HepG2 (cell line): ENCODE data around the gene SMYD2. TPM values are rescaled to one million over a fixed set of nuclear protein-coding genes. Genes with fewer than 3 reads are reported as not detected.

Experiments used
- KDM4B ChIP-seq: sonication (generic); formaldehyde crosslinking; IDR thresholded peaks from 2 replicates; pipeline ENCODE4 v1.4.0; 2020; ENCODE audit warnings: missing genetic modification reagents
- KLF11 ChIP-seq: IDR thresholded peaks from 2 replicates; pipeline ENCODE4 v1.6.1; 2016; ENCODE audit warnings: missing compliant biosample characterization
- MEIS1 ChIP-seq: sonication (generic); formaldehyde crosslinking; IDR thresholded peaks from 2 replicates; pipeline ENCODE4 v1.9.0; 2021; ENCODE audit warnings: mild to moderate bottlenecking, missing genetic modification reagents, moderate library complexity, borderline replicate concordance
- PHF8 ChIP-seq: sonication (generic); formaldehyde crosslinking; IDR thresholded peaks from 2 replicates; pipeline ENCODE4 v1.5.0; 2020; ENCODE audit warnings: missing genetic modification reagents
- PRMT3 ChIP-seq: sonication (generic); formaldehyde crosslinking; IDR thresholded peaks from 2 replicates; pipeline ENCODE4 v1.8.1; 2022; ENCODE audit warnings: low read depth, mild to moderate bottlenecking, moderate library complexity, missing genetic modification reagents, borderline replicate concordance
- SYNCRIP ChIP-seq: fragments of 200-400 bp; formaldehyde crosslinking; IDR thresholded peaks from 2 replicates; pipeline ENCODE4 v1.6.1; 2018; ENCODE audit warnings: mild to moderate bottlenecking, low read depth, low read length; ENCODE audit not compliant: insufficient read depth
- TCF7 ChIP-seq: sonication (generic); IDR thresholded peaks from 2 replicates; pipeline ENCODE4 v1.6.1; 2016; ENCODE audit warnings: antibody characterized with exemption, low read depth
- ZFAT ChIP-seq: sonication (generic); formaldehyde crosslinking; conservative IDR thresholded peaks from 2 replicates; pipeline ENCODE4 v1.8.1; 2023; ENCODE audit warnings: missing genetic modification reagents, inconsistent platforms
- ZFX ChIP-seq: sonication (generic); formaldehyde crosslinking; IDR thresholded peaks from 2 replicates; pipeline ENCODE4 v1.4.0; 2020; ENCODE audit warnings: mild to moderate bottlenecking, low read depth, missing genetic modification reagents, moderate library complexity
- ZFYVE20 ChIP-seq: sonication (generic); formaldehyde crosslinking; IDR thresholded peaks from 2 replicates; pipeline ENCODE4 v1.8.0; 2023; ENCODE audit warnings: low read depth, mild to moderate bottlenecking, moderate library complexity, missing genetic modification reagents, borderline replicate concordance
- ZNF317 ChIP-seq: sonication (generic); formaldehyde crosslinking; IDR thresholded peaks from 2 replicates; pipeline ENCODE4 v1.5.0; 2020; ENCODE audit warnings: mild to moderate bottlenecking, missing genetic modification reagents
- ZNF367 ChIP-seq: sonication (generic); formaldehyde crosslinking; IDR thresholded peaks from 2 replicates; pipeline ENCODE4 v1.4.0; 2020; ENCODE audit warnings: missing genetic modification reagents, borderline replicate concordance
- ZNF572 ChIP-seq: sonication (generic); formaldehyde crosslinking; IDR thresholded peaks from 2 replicates; pipeline ENCODE4 v1.5.1; 2020; ENCODE audit warnings: mild to moderate bottlenecking, missing genetic modification reagents
- ZSCAN31 ChIP-seq: sonication (generic); formaldehyde crosslinking; IDR thresholded peaks from 2 replicates; pipeline ENCODE4 v1.5.0; 2020; ENCODE audit warnings: low read depth, mild to moderate bottlenecking, missing genetic modification reagents
- polyA plus RNA-seq, 8 experiments: library from polyadenylated mRNA; depleted of rRNA in 3 of 8; stranded (reverse) in 7 of 8; unstranded in 1 of 8; fragments of >200 nt; fragmentation: Illumina TruSeq in 4 of 8; extraction: Trizol in 4 of 8; gene quantifications; 2 replicates each; pipeline versions ENCODE4 v1.2.1 to v1.2.3, GENCODE V29; 2011 to 2016; ENCODE audit warnings: low read depth in 4 of 8, missing spikeins in 1 of 8, mixed read lengths in 1 of 8; ENCODE audit not compliant: insufficient read depth in 1 of 8
- total RNA-seq, 5 experiments: library from RNA; depleted of rRNA; stranded (reverse); fragments of >200 nt; fragmentation: Illumina TruSeq; extraction: Trizol; gene quantifications; 2 replicates each; pipeline ENCODE4 v1.2.3, GENCODE V29; 2016; ENCODE audit warnings: low read depth in 1 of 5
- TF ChIP-seq, protein P1 (sequence below): IDR thresholded peaks from 2 replicates; pipeline ENCODE4 v1.6.1; 2012; ENCODE audit warnings: low read length, improper control_type of control experiment
- TF ChIP-seq, protein P2 (sequence below): sonication (generic); formaldehyde crosslinking; IDR thresholded peaks from 2 replicates; pipeline ENCODE4 v1.5.0; 2020; ENCODE audit warnings: mild to moderate bottlenecking, missing genetic modification reagents, borderline replicate concordance
- TF ChIP-seq, protein P3 (sequence below): sonication (generic); formaldehyde crosslinking; IDR thresholded peaks from 2 replicates; pipeline ENCODE4 v1.5.0; 2020; ENCODE audit warnings: mild to moderate bottlenecking, low read depth, missing genetic modification reagents, borderline replicate concordance

Gene SMYD2
- total and polyA plus RNA-seq, 2 of the 13 experiments (the other 11 are each of a cell fraction or from before 2014, with no cell fraction given) = 72.7 to 139 TPM

DNA sequence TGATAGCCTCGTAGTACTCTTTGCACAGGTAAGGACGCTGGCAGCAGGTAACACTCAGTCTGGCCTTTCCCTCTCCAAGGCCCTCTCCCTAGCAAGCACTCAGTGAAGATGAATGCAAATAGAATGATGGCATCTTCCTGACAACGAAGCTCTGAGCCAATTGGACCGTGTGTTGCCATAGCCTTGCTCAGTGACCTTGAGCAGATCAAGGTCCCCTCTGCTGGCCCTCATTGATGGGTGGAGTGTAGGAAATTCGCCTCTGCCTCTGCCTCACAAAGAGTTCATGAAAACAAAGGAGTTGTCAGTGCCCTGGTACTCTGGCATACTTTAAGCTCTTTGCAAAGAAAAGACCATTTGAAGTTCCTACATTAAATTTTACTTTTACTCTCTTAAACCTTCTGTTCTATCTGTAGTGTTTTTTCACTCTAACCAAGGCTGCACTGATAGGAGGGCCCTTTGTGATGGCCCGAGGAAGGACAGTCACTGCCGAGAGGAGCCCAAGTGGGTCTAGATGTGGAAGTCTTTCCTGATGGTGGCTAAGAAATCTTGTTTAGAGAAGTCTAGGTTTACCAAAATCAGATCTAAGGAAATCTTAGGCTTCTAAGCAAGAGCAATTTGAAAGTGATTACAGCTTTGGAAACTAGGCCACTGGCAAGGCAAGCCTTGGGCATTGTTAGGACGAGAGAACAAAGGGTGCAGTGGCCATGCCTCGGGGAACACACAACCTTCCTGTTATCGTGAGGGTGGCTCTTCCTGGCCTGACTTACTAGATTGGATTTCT, 38.2 kb downstream of the SMYD2 start (continued):
- no peak for TF ChIP-seq KDM4B
- TF ChIP-seq PRMT3 (CRISPR knock-in tag) = no peak
- TF ChIP-seq TCF7 = no peak
- TF ChIP-seq, protein P1, sequence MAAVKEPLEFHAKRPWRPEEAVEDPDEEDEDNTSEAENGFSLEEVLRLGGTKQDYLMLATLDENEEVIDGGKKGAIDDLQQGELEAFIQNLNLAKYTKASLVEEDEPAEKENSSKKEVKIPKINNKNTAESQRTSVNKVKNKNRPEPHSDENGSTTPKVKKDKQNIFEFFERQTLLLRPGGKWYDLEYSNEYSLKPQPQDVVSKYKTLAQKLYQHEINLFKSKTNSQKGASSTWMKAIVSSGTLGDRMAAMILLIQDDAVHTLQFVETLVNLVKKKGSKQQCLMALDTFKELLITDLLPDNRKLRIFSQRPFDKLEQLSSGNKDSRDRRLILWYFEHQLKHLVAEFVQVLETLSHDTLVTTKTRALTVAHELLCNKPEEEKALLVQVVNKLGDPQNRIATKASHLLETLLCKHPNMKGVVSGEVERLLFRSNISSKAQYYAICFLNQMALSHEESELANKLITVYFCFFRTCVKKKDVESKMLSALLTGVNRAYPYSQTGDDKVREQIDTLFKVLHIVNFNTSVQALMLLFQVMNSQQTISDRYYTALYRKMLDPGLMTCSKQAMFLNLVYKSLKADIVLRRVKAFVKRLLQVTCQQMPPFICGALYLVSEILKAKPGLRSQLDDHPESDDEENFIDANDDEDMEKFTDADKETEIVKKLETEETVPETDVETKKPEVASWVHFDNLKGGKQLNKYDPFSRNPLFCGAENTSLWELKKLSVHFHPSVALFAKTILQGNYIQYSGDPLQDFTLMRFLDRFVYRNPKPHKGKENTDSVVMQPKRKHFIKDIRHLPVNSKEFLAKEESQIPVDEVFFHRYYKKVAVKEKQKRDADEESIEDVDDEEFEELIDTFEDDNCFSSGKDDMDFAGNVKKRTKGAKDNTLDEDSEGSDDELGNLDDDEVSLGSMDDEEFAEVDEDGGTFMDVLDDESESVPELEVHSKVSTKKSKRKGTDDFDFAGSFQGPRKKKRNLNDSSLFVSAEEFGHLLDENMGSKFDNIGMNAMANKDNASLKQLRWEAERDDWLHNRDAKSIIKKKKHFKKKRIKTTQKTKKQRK = no peak
- no peak for TF ChIP-seq ZNF572 (CRISPR knock-in tag)
- no peak for TF ChIP-seq ZFAT (CRISPR knock-in tag)
- TF ChIP-seq ZNF317 (CRISPR knock-in tag) = peak; percentile 41; the same call in 1 of the 2 replicates
- TF ChIP-seq, protein P2, sequence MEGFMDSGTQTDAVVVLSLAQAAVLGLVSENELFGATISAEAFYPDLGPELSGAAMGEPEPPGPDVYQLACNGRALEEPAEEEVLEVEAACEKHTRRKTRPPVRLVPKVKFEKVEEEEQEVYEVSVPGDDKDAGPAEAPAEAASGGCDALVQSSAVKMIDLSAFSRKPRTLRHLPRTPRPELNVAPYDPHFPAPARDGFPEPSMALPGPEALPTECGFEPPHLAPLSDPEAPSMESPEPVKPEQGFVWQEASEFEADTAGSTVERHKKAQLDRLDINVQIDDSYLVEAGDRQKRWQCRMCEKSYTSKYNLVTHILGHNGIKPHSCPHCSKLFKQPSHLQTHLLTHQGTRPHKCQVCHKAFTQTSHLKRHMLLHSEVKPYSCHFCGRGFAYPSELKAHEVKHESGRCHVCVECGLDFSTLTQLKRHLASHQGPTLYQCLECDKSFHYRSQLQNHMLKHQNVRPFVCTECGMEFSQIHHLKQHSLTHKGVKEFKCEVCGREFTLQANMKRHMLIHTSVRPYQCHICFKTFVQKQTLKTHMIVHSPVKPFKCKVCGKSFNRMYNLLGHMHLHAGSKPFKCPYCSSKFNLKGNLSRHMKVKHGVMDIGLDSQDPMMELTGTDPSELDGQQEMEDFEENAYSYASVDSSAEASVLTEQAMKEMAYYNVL = 0 out of 2 replicates have a peak, but pooled peaks have one; percentile 29
- TF ChIP-seq ZNF367 (CRISPR knock-in tag) = no peak
- TF ChIP-seq, protein P3, sequence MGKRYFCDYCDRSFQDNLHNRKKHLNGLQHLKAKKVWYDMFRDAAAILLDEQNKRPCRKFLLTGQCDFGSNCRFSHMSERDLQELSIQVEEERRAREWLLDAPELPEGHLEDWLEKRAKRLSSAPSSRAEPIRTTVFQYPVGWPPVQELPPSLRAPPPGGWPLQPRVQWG (CRISPR knock-in tag) = no peak
- TF ChIP-seq KLF11 (CRISPR knock-in tag) = no peak
- TF ChIP-seq PHF8 (CRISPR knock-in tag) = no peak
- no peak for TF ChIP-seq ZSCAN31
- no peak for TF ChIP-seq MEIS1 (CRISPR knock-in tag)
- no peak for TF ChIP-seq ZFYVE20 (CRISPR knock-in tag)
- TF ChIP-seq SYNCRIP = no peak
- peak; percentile 46; the same call in 1 of the 2 replicates for TF ChIP-seq ZFX (CRISPR knock-in tag)
